ENCODE data around the gene LINC00632.
A peak's percentile ranks its signal among the peaks of the same experiment; 100 is the strongest.

LINC00632 gene

DNA sequence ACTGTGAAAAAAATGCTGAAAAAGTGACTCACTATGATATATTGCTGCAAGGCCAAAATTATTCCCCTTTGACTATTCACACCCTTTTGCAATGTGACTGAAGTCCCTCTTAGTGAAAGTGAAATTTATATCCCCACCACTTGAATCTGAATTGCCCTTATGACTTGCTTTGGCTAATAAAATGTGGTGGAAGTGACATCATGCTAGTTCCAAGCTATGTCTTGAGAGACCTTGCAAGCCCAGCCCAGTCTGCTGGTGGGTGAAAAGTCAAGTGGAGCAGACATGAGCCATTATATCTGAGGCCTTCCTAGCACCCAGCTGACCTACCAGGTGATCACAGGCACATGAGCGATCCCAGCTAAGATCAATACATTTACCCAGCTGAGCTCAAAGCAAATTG lies 94.7 kb downstream of the LINC00632 start:
- Histone ChIP-seq H3K9me3 (ENCODE audit: low read length) (no peaks in the 10 kb centered on the region), H3K27me3 (ENCODE audit: insufficient read depth, low read length) (no peaks in the 10 kb centered on the region), H3K36me3 (ENCODE audit: insufficient read depth, low read length) (no peaks in the 10 kb centered on the region), H3K4me1 (ENCODE audit: insufficient read depth, low read length, severe bottlenecking) (no peaks in the 10 kb centered on the region), H3K27ac (ENCODE audit: low read depth, low read length, poor library complexity, severe bottlenecking) (no peak overlapping the region), H2AFZ (ENCODE audit: low read length) (no peak overlapping the region), H3F3A (ENCODE audit: insufficient read depth, low read length) (no peaks in the 10 kb centered on the region), H3K79me2 (ENCODE audit: insufficient read depth, low read length) (no peaks in the 10 kb centered on the region), H3K4me2 (ENCODE audit: low read length) (no peak overlapping the region), H3K4me3 (ENCODE audit: low read depth, low read length, poor library complexity, severe bottlenecking) (no peak overlapping the region), H3K9me2 (ENCODE audit: low read depth, low read length) (no peaks in the 10 kb centered on the region), H3K9ac (ENCODE audit: low read length) (no peak overlapping the region), H4K20me1 (ENCODE audit: insufficient read depth, low read length) (no peaks in the 10 kb centered on the region)
- TF ChIP-seq CTCF (IDR thresholded peaks at IDR 0.05; ENCODE audit: low read length), result no peak
- TF ChIP-seq EZH2 (IDR thresholded peaks at IDR 0.05; ENCODE audit: borderline replicate concordance, low read length), result no peak

DNA sequence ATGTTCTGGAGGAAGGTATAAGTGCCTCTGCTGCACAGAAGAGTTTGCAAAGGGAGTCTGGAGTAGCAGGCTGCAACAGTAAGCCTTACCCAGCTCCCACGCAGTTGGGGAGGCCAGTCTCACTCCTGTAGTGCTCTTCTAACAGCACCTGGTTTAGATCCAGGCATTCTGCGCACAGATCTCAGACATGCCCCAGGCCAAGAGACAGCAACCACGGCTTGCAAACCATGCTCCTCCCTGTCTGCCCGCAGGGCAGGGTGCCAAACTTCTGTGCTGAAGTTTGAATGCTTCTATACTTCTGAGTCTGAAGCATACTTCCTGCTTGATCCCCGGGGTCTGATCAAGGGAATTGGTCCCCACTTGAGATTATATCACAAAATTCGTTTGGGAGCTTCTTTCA lies 106.3 kb downstream of the LINC00632 start:
- H4K20me1 ChIP-seq (ENCODE audit: insufficient read depth, low read length), result no peaks in the 10 kb centered on the region
- no peak overlapping the region for H2AFZ ChIP-seq (ENCODE audit: low read length)
- H3K4me1 ChIP-seq (ENCODE audit: insufficient read depth, low read length, severe bottlenecking), result no peaks in the 10 kb centered on the region
- H3K4me3 ChIP-seq (ENCODE audit: low read depth, low read length, poor library complexity, severe bottlenecking), result no peak overlapping the region
- no peaks in the 10 kb centered on the region for H3K27me3 ChIP-seq (ENCODE audit: insufficient read depth, low read length)
- no peaks in the 10 kb centered on the region for H3K9me2 ChIP-seq (ENCODE audit: low read depth, low read length)
- H3K9me3 ChIP-seq (ENCODE audit: low read length), result no peaks in the 10 kb centered on the region
- TF ChIP-seq CTCF (IDR thresholded peaks at IDR 0.05; ENCODE audit: low read length) (no peak), EZH2 (IDR thresholded peaks at IDR 0.05; ENCODE audit: borderline replicate concordance, low read length) (no peak)
- no peaks in the 10 kb centered on the region for H3K79me2 ChIP-seq (ENCODE audit: insufficient read depth, low read length)
- no peaks in the 10 kb centered on the region for H3K36me3 ChIP-seq (ENCODE audit: insufficient read depth, low read length)
- H3F3A ChIP-seq (ENCODE audit: insufficient read depth, low read length), result no peaks in the 10 kb centered on the region
- H3K27ac ChIP-seq (ENCODE audit: low read depth, low read length, poor library complexity, severe bottlenecking), result no peak overlapping the region
- H3K9ac ChIP-seq (ENCODE audit: low read length), result no peak overlapping the region
- H3K4me2 ChIP-seq (ENCODE audit: low read length), result no peak overlapping the region

- H3K9me3 ChIP-seq (ENCODE audit: low read length), result no peaks in the 10 kb centered on the region
- H3K4me2 ChIP-seq (ENCODE audit: low read length), result no peak overlapping the region
- H3F3A ChIP-seq (ENCODE audit: insufficient read depth, low read length), result no peaks in the 10 kb centered on the region
- H3K27ac ChIP-seq (ENCODE audit: low read depth, low read length, poor library complexity, severe bottlenecking), result no peak overlapping the region
- no peak overlapping the region for H3K4me3 ChIP-seq (ENCODE audit: low read depth, low read length, poor library complexity, severe bottlenecking)
- H2AFZ ChIP-seq (ENCODE audit: low read length), result no peak overlapping the region
- no peaks in the 10 kb centered on the region for H3K9me2 ChIP-seq (ENCODE audit: low read depth, low read length)
- no peak for TF ChIP-seq EZH2 (IDR thresholded peaks at IDR 0.05; ENCODE audit: borderline replicate concordance, low read length)
- TF ChIP-seq CTCF (IDR thresholded peaks at IDR 0.05; ENCODE audit: low read length), result peak; percentile 44
- no peaks in the 10 kb centered on the region for H4K20me1 ChIP-seq (ENCODE audit: insufficient read depth, low read length)
- H3K27me3 ChIP-seq (ENCODE audit: insufficient read depth, low read length), result no peaks in the 10 kb centered on the region
- no peak overlapping the region for H3K9ac ChIP-seq (ENCODE audit: low read length)
- H3K79me2 ChIP-seq (ENCODE audit: insufficient read depth, low read length), result no peaks in the 10 kb centered on the region
- no peaks in the 10 kb centered on the region for H3K36me3 ChIP-seq (ENCODE audit: insufficient read depth, low read length)
- H3K4me1 ChIP-seq (ENCODE audit: insufficient read depth, low read length, severe bottlenecking), result no peaks in the 10 kb centered on the region
Measured at GRCh38 chrX:140817943-140818342, 108.4 kb downstream of the LINC00632 start.
